ENCODE measurements around the gene ANKRD37.
A peak's percentile ranks its signal among the peaks of the same experiment; 100 is the strongest.
"Not testable (repeated sequence)": the region's sequence is repeated elsewhere in the genome, so short reads cannot be mapped to it uniquely, and the experiment has no call there.

The ANKRD37 gene

DNA sequence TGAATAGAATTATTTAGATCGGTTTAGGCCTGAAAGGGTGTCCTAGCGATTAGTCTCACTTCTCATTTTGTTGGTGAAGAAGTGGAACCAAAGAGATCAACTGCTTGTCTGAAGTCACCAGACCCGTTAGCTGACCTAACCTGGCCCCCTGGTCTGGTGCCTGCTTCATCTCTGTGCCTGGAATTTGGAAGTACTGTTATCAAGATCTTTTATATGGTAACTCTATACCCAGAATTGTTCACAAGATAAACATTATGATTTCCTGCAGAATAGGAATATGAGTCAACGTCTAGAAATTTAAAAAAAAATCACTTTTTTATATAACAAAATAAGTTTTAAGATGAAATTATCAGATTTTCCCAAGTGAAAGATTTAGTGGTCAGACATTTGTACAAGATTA is 38.1 kb upstream of the ANKRD37 start:
- H3K27ac ChIP-seq = peak overlapping the region; percentile 47
- TF ChIP-seq, protein P1, sequence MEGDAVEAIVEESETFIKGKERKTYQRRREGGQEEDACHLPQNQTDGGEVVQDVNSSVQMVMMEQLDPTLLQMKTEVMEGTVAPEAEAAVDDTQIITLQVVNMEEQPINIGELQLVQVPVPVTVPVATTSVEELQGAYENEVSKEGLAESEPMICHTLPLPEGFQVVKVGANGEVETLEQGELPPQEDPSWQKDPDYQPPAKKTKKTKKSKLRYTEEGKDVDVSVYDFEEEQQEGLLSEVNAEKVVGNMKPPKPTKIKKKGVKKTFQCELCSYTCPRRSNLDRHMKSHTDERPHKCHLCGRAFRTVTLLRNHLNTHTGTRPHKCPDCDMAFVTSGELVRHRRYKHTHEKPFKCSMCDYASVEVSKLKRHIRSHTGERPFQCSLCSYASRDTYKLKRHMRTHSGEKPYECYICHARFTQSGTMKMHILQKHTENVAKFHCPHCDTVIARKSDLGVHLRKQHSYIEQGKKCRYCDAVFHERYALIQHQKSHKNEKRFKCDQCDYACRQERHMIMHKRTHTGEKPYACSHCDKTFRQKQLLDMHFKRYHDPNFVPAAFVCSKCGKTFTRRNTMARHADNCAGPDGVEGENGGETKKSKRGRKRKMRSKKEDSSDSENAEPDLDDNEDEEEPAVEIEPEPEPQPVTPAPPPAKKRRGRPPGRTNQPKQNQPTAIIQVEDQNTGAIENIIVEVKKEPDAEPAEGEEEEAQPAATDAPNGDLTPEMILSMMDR (conservative IDR thresholded peaks at IDR 0.05) = no peak

DNA sequence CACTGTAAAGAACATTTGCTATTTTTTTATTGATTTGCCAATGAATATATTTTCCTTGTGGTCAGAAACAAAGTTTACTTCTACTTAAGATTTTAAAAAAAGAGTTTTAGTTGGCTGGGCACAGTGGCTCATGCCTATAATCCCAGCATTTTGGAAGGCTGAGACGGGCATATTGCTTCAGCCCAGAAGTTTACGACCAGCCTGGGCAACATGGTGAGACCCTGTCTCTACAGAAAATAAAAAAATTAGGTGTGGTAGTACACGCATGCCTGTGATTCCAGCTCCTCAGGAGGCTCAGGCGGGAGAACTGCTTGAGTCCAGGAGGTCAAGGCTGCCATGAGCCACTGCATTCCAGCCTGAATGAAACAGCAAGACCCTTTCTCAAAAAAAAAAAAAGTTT is 37.7 kb upstream of the ANKRD37 start:
- TF ChIP-seq, protein P1 (conservative IDR thresholded peaks at IDR 0.05) = no peak
- H3K27ac ChIP-seq = peak overlapping the region; percentile 47

DNA sequence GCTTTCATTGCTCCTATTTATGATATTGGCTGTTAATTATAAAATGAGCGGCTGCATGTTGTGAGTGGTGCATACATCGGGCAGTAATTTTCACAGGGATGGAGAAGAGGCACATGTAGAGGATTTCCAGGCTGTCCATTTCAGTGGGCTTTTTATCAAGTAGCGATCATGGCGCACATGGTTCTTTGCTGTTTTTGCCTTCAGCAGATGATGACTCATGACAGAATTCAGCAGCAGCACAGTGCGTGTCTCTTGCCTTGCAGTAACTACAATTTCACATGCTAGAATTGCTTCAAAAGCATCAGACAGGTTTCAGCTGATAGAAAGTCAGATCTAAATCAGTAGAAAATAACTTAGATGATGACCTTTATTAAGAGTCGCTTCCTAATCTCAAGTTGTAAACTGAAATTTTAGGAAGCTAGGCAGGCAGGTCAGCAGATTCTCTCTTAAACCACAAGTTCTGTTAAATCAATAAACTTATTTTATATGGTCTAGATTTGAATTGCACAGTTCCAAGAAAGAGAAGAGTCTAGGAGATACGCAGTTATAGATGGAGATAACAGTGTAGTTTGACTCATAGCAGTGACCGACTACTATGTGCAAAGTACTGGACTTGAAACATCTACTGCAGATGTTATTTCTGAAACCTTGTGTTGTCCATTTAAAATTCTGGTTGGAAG is 36.7 kb upstream of the ANKRD37 start:
- peak overlapping the region; percentile 47; the same call in 1 of the 2 replicates for H3K27ac ChIP-seq
- TF ChIP-seq, protein P1 (conservative IDR thresholded peaks at IDR 0.05) = no peak

DNA sequence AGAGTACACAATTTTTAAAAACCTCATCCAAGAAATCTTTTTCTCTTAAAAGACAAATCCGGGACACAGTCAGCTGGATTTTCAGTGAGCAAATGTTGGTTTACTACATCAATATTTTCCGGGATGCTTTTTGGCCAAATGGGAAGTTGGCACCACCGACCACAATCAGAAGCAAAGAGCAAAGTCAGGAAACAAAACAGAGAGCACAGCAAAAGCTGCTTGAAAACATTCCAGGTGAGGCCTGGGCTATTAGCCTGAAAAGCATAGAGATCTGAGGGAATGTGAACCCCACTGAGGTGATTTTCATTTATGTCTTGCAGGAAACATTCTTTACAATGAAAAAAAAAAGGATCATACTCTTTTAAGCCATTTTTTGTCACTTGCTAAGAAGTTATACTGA is 34.8 kb upstream of the ANKRD37 start:
- TF ChIP-seq, protein P1 (conservative IDR thresholded peaks at IDR 0.05) = no peak
- H3K27ac ChIP-seq = no peak overlapping the region

DNA sequence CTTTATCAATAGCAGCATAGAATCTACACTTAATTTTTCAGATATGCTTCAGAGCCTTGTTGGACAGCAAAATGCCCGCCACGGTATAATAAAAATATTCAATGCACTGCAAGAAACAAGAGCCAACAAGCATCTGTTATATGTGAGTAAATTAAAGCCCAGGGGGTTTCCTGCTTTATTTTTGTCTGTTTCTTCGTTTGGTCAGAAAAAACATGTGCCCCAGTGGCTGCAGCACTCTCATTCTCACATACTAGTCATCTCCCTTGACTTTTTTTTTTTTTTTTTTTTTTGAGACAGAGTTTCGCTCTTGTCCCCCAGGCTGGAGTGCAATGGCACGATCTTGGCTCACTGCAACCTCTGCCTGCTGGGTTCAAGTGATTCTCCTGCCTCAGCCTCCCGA is 34.1 kb upstream of the ANKRD37 start:
- H3K27ac ChIP-seq = not testable (repeated sequence)

GRCh38 chr4:185363251-185363650 is 33.4 kb upstream of the ANKRD37 start:
- TF ChIP-seq, protein P1 (conservative IDR thresholded peaks at IDR 0.05) = no peak
- H3K27ac ChIP-seq = no peak overlapping the region

- H3K27ac ChIP-seq = no peak overlapping the region
- TF ChIP-seq, protein P1 (conservative IDR thresholded peaks at IDR 0.05) = no peak
Measured at GRCh38 chr4:185364886-185365285, 31.8 kb upstream of the ANKRD37 start.

DNA sequence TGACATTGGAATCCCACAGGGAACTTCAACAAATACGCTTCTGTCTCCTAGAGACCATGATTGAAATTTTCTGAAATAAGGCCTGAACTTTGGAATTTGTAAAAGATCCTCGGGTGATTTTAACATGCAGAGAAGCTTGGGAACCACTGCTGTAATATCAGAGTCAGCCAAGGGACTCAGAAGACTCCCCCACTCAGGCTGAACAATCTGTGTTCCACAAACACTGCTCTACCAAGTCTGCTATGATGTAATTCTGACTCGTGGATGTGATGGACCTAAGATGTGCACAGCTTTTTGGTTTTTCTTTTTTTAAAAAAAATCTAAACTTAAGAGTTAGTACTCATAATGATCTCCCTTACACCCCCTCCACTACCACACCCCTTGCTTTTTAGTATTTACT is 26.9 kb upstream of the ANKRD37 start:
- TF ChIP-seq, protein P1 (conservative IDR thresholded peaks at IDR 0.05) = no peak
- no peak overlapping the region for H3K27ac ChIP-seq
